Nucleus accumbens (tissue), 56 donors: ENCODE results near the gene S100PBP.
"Not testable (repeated sequence)": the region's sequence is repeated elsewhere in the genome, so short reads cannot be mapped to it uniquely, and the experiment has no call there.

Experiments
- DNase-seq, 56 donors: peaks; one replicate each; lab custom pipeline; 2025; lab: John Stamatoyannopoulos, UW

S100PBP gene

GRCh38 chr1:32783851-32784250 is 33.6 kb upstream of the S100PBP start:
- DNase-seq: no peak

GRCh38 chr1:32784817-32785216 is 32.6 kb upstream of the S100PBP start:
- no peak for DNase-seq

- DNase-seq: no peak
Observed at GRCh38 chr1:32786856-32787255, 30.6 kb upstream of the S100PBP start.

GRCh38 chr1:32789356-32789755 is 28.1 kb upstream of the S100PBP start:
- not testable (repeated sequence) for DNase-seq

- no peak for DNase-seq
Observed at GRCh38 chr1:32791881-32792280, 25.6 kb upstream of the S100PBP start.

GRCh38 chr1:32795763-32796162 is 21.7 kb upstream of the S100PBP start:
- not testable (repeated sequence) for DNase-seq

- DNase-seq: no peak
Observed at GRCh38 chr1:32797456-32797855, 20.0 kb upstream of the S100PBP start.

GRCh38 chr1:32798191-32798590 is 19.3 kb upstream of the S100PBP start:
- no peak for DNase-seq

- no peak for DNase-seq
Observed at GRCh38 chr1:32798679-32799416, 18.6 kb upstream of the S100PBP start.

GRCh38 chr1:32801096-32801715 is 16.2 kb upstream of the S100PBP start:
- no peak for DNase-seq

GRCh38 chr1:32804460-32804859 is 13.0 kb upstream of the S100PBP start:
- DNase-seq: not testable (repeated sequence)

GRCh38 chr1:32806290-32806689 is 11.2 kb upstream of the S100PBP start:
- DNase-seq: no peak

GRCh38 chr1:32806910-32807523 is 10.4 kb upstream of the S100PBP start:
- no peak for DNase-seq

GRCh38 chr1:32808580-32808979 is 8.9 kb upstream of the S100PBP start:
- DNase-seq: no peak

- DNase-seq: no peak
Observed at GRCh38 chr1:32810358-32810757, 7.1 kb upstream of the S100PBP start.

- DNase-seq: no peak
Observed at GRCh38 chr1:32811265-32811664, 6.2 kb upstream of the S100PBP start.

GRCh38 chr1:32811917-32812316 is 5.5 kb upstream of the S100PBP start:
- no peak for DNase-seq

- DNase-seq: no peak
Observed at GRCh38 chr1:32813941-32814739, 3.3 kb upstream of the S100PBP start.

GRCh38 chr1:32816676-32817158 is 736 bp upstream of the S100PBP start:
- DNase-seq: peak in 5 of 56 donors; percentile 17 to 51 (median 41)
